ENCODE measurements around the gene SALL1.

Gene SALL1

DNA sequence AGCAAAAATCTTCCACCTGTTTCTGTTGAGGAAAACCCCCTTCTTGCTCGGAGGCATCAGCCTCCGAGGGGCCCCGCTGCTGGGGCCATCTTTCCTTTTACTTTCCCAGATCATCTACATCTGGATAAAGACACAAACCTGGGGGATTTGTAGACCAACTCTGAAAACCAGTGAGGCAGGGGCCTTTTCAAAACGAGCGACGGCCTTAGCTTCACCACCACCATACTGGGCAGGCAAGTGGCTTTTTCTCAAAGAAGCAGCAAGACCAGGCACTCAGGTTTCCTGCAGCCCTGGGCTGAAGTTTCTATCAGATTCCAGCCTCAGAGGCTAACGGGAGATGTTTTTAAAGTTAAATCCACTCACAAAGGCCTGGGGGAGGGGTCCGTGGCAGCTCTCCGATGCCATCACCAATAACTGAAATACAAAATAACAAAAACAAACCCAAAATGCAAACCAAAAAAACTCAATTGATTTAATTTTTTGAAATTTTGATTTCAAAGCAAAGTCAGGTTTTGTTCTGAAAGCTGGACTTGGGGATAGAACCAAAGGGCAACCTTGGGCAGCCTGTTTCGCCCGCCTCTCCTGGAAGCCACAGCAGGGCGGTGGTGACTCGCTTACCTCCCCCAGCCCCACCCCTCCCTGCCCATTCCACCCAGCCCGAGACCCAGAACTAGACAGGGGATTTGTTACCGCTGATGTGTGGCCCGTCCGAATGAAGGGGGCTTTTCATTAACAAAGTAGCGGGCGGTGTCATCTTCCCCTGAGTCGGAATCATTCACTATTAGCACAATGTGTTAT is 55.8 kb downstream of the SALL1 start:
- no peaks in the 10 kb centered on the region for H3K9me3 ChIP-seq (ENCODE audit: control insufficient read depth, insufficient read depth, low read length)

GRCh38 chr16:51093726-51094280 is 57.3 kb downstream of the SALL1 start:
- H3K9ac ChIP-seq (ENCODE audit: low read depth, low read length) = no peak overlapping the region
- no peaks in the 10 kb centered on the region for H3K9me3 ChIP-seq (ENCODE audit: control insufficient read depth, insufficient read depth, low read length)

More for the DNA sequence above, 55.8 kb downstream of the SALL1 start:
- H3K9ac ChIP-seq (ENCODE audit: low read depth, low read length) = no peak overlapping the region
- peaks cover 10% of the 10 kb centered on the region; the same call in 1 of the 2 replicates for H3K4me1 ChIP-seq (ENCODE audit: insufficient read depth, low read length)
- no peaks in the 10 kb centered on the region for H3K36me3 ChIP-seq (ENCODE audit: insufficient read depth, low read length)

More at GRCh38 chr16:51093726-51094280, 57.3 kb downstream of the SALL1 start:
- Histone ChIP-seq H3K36me3 (ENCODE audit: insufficient read depth, low read length) (no peaks in the 10 kb centered on the region), H3K4me1 (ENCODE audit: insufficient read depth, low read length) (peaks cover 10% of the 10 kb centered on the region; the same call in 1 of the 2 replicates)
